TTC549 (cell line): ENCODE data around the gene LYPD6B.

Experiments
- FAIRE-seq: peaks from 2 replicates; lab custom pipeline; 2012; peaks lifted over from hg19 to GRCh38; lab: Jason Lieb, UNC

The LYPD6B gene

GRCh38 chr2:149161481-149162225 is 123.2 kb downstream of the LYPD6B start:
- no peak for FAIRE-seq

- no peak for FAIRE-seq
These were observed 125.8 kb downstream of the LYPD6B start for GRCh38 chr2:149164296-149164695.

- no peak for FAIRE-seq
These were observed 126.3 kb downstream of the LYPD6B start for GRCh38 chr2:149164827-149165226.

GRCh38 chr2:149167001-149167780 is 128.7 kb downstream of the LYPD6B start:
- no peak for FAIRE-seq

GRCh38 chr2:149167941-149168340 is 129.4 kb downstream of the LYPD6B start:
- FAIRE-seq = no peak

GRCh38 chr2:149169656-149170055 is 131.2 kb downstream of the LYPD6B start:
- no peak for FAIRE-seq

- FAIRE-seq = no peak
These were observed 131.7 kb downstream of the LYPD6B start for GRCh38 chr2:149170156-149170555.

GRCh38 chr2:149170911-149171310 is 132.4 kb downstream of the LYPD6B start:
- FAIRE-seq = no peak

GRCh38 chr2:149173220-149173619 is 134.7 kb downstream of the LYPD6B start:
- FAIRE-seq = no peak

- no peak for FAIRE-seq
These were observed 137.5 kb downstream of the LYPD6B start for GRCh38 chr2:149175956-149176355.

- FAIRE-seq = no peak
These were observed 140.1 kb downstream of the LYPD6B start for GRCh38 chr2:149178612-149179011.

GRCh38 chr2:149180226-149180875 is 141.9 kb downstream of the LYPD6B start:
- no peak for FAIRE-seq

GRCh38 chr2:149183187-149183586 is 144.7 kb downstream of the LYPD6B start:
- no peak for FAIRE-seq

GRCh38 chr2:149184991-149185390 is 146.5 kb downstream of the LYPD6B start:
- no peak for FAIRE-seq

GRCh38 chr2:149185942-149186490 is 147.5 kb downstream of the LYPD6B start:
- FAIRE-seq = no peak

GRCh38 chr2:149187057-149187456 is 148.6 kb downstream of the LYPD6B start:
- no peak for FAIRE-seq

GRCh38 chr2:149188291-149188690 is 149.8 kb downstream of the LYPD6B start:
- no peak for FAIRE-seq

- no peak for FAIRE-seq
These were observed 151.3 kb downstream of the LYPD6B start for GRCh38 chr2:149189769-149190168.

- no peak for FAIRE-seq
These were observed 153.4 kb downstream of the LYPD6B start for GRCh38 chr2:149191915-149192314.

- no peak for FAIRE-seq
These were observed 153.9 kb downstream of the LYPD6B start for GRCh38 chr2:149192427-149192826.

- no peak for FAIRE-seq
These were observed 161.6 kb downstream of the LYPD6B start for GRCh38 chr2:149200109-149200520.

- FAIRE-seq = no peak
These were observed 166.2 kb downstream of the LYPD6B start for GRCh38 chr2:149204686-149205085.

GRCh38 chr2:149205143-149205542 is 166.6 kb downstream of the LYPD6B start:
- FAIRE-seq = no peak
